Right lobe of liver (tissue), 6 donors: ENCODE results near the gene HSPBP1. TPM values are rescaled to one million over a fixed set of nuclear protein-coding genes. Genes with fewer than 3 reads are reported as not detected.

Experiments
- ATAC-seq, 4 donors: fragments of 200-7000 bp; cut with Tn5 transposase; one replicate each; pipeline ENCODE4 v1.9.1; 2020; ENCODE audit warnings: mild to moderate bottlenecking in 4 of 4, moderate library complexity in 4 of 4
- DNase-seq, 3 donors: peaks; one replicate each; pipeline ENCODE4 v3.0.0-alpha.2; 2020
- H3K27ac ChIP-seq, 3 donors: fragments of 200-600 bp; one replicate each; pipeline ENCODE4 v1.8.0; 2022
- H3K27me3 ChIP-seq, 2 donors: fragments of 200-600 bp; one replicate each; pipeline ENCODE4 v1.8.0; 2022
- H3K36me3 ChIP-seq, 4 donors: fragments of 200-600 bp; sonication (generic) in 1 of 4; one replicate each; pipeline versions ENCODE4 v1.5.1 to v1.8.0; 2017 to 2022; ENCODE audit warnings: control low read depth in 1 of 4
- H3K4me1 ChIP-seq, 4 donors: fragments of 200-600 bp; sonication (generic) in 1 of 4; one replicate each; pipeline versions ENCODE4 v1.5.1 to v1.8.0; 2017 to 2022; ENCODE audit warnings: control low read depth in 1 of 4
- H3K4me3 ChIP-seq, 3 donors: fragments of 200-600 bp; one replicate each; pipeline ENCODE4 v1.8.0; 2022
- H3K9me3 ChIP-seq, 4 donors: fragments of 200-600 bp; sonication (generic) in 1 of 4; one replicate each; pipeline versions ENCODE4 v1.5.1 to v1.8.0; 2017 to 2022; ENCODE audit warnings: control low read depth in 1 of 4
- POLR2A ChIP-seq: fragments of 450-650 bp; IDR thresholded peaks from one replicate; pipeline ENCODE4 v1.6.1; 2017; ENCODE audit warnings: antibody characterized with exemption, mild to moderate bottlenecking
- WGBS: methylation state at CpG from one replicate; pipeline ENCODE4 v1.1.6; 2018; ENCODE audit warnings: low coverage, low lambda C conversion rate; ENCODE audit not compliant: insufficient coverage; ENCODE audit errors: missing lambda C conversion rate; 5-methylcytosine and 5-hydroxymethylcytosine counted together
- intact Hi-C, 2 donors: fragments of 100-400 bp; cut with DNase I; formaldehyde crosslinking; loops; one replicate each; pipeline versions ENCODE4 v1.11.2 to v1.14.1; 2022
- total RNA-seq, 6 experiments: library from RNA; depleted of rRNA in 2 of 6; stranded (reverse); fragments of >200 nt in 2 of 6; fragmentation: NEBNext Ultra II Directional in 3 of 6; extraction: Animal tissue kit (Norgen Biotek cat#: 25700) in 3 of 6; gene quantifications; one replicate each; pipeline versions ENCODE4 v1.1.0 to v1.2.4, GENCODE V29; 2016 to 2023
- TF ChIP-seq, protein P1 (sequence below), 4 donors: fragments of 200-600 bp in 3 of 4; fragments of 450-650 bp in 1 of 4; IDR thresholded peaks; one replicate each; pipeline versions ENCODE4 v1.5.1 to v1.8.0; 2016 to 2022; ENCODE audit warnings: antibody characterized with exemption in 4 of 4, mild to moderate bottlenecking in 2 of 4
- donor health status: DM: no; HTN: yes; CAD: no.
- donor health status: DM: no; HTN: no; CAD: no.
- donor health status: DM: no; HTN: no; CAD: no.
- donor health status: DM: no; HTN: yes; CAD: no.
- donor health status: DM: no; HTN: yes; CAD: no.

Gene HSPBP1
- total RNA-seq, 6 experiments from 2014 or later: 11.3 to 28.3 (median 15.6) TPM

DNA sequence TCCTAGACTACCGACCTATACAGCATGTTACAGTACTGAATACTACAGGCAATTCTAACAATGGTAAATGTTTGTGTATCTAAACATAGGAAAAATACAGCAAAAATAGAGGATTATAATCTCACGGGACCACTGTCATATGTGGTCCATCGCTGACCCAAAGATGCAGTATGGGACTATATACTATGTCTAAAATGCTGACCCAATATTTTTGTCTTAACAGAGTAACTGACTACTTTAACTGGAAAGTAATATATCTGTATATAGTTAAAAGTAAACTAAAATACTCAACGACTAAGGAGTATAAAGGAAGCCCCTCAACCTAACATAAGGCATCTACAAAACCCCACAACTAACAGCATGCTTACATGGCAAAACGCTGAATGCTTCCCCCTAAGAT lies 46.9 kb downstream of the HSPBP1 start:
- Histone ChIP-seq H3K4me1 (peaks cover 0 to 13% (median 5%) of the 10 kb centered on the region in 4 donors), H3K36me3 (peaks cover 0 to 62% (median 26%) of the 10 kb centered on the region in 4 donors), H3K9me3 (no peaks in the 10 kb centered on the region)

DNA sequence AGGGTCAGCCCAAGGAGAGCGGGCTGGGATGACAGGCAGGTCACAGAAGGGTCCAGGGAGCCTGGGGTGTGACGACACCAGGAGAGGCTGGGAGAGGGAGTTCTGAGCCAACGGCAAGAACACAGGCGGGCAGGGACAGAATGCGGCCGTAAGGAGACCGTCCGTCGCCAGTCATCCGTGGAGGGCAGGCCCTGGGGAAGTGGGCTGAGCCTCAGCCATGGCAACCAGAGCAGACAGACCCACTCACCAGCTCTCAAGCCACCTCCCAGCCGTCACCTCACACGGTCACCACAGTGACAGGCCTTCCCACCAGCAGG lies 47.7 kb downstream of the HSPBP1 start:
- 80% methylated on average over 4 of the region's 12 CpGs for WGBS
- intact Hi-C loops: no loop called here
- Histone ChIP-seq H3K9me3 (no peaks in the 10 kb centered on the region), H3K4me3 (no peak overlapping the region), H3K4me1 (peaks cover 0 to 13% (median 5%) of the 10 kb centered on the region in 4 donors), H3K36me3 (peaks cover 0 to 55% (median 22%) of the 10 kb centered on the region in 4 donors), H3K27ac (no peak overlapping the region), H3K27me3 (no peaks in the 10 kb centered on the region)
- DNase-seq (no peak), ATAC-seq (no peak)
- TF ChIP-seq POLR2A: no peak
- TF ChIP-seq, protein P1, sequence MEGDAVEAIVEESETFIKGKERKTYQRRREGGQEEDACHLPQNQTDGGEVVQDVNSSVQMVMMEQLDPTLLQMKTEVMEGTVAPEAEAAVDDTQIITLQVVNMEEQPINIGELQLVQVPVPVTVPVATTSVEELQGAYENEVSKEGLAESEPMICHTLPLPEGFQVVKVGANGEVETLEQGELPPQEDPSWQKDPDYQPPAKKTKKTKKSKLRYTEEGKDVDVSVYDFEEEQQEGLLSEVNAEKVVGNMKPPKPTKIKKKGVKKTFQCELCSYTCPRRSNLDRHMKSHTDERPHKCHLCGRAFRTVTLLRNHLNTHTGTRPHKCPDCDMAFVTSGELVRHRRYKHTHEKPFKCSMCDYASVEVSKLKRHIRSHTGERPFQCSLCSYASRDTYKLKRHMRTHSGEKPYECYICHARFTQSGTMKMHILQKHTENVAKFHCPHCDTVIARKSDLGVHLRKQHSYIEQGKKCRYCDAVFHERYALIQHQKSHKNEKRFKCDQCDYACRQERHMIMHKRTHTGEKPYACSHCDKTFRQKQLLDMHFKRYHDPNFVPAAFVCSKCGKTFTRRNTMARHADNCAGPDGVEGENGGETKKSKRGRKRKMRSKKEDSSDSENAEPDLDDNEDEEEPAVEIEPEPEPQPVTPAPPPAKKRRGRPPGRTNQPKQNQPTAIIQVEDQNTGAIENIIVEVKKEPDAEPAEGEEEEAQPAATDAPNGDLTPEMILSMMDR (IDR thresholded peaks at IDR 0.05): no peak

More for the DNA sequence above, 46.9 kb downstream of the HSPBP1 start:
- no peak for TF ChIP-seq POLR2A
- TF ChIP-seq, protein P1 (IDR thresholded peaks at IDR 0.05): no peak
- no peak for DNase-seq
- Histone ChIP-seq H3K4me3 (no peak overlapping the region), H3K27ac (no peak overlapping the region), H3K27me3 (no peaks in the 10 kb centered on the region)
- intact Hi-C loops: no loop called here
- WGBS: 92% methylated on average over 5 of the region's 5 CpGs
- ATAC-seq: no peak

DNA sequence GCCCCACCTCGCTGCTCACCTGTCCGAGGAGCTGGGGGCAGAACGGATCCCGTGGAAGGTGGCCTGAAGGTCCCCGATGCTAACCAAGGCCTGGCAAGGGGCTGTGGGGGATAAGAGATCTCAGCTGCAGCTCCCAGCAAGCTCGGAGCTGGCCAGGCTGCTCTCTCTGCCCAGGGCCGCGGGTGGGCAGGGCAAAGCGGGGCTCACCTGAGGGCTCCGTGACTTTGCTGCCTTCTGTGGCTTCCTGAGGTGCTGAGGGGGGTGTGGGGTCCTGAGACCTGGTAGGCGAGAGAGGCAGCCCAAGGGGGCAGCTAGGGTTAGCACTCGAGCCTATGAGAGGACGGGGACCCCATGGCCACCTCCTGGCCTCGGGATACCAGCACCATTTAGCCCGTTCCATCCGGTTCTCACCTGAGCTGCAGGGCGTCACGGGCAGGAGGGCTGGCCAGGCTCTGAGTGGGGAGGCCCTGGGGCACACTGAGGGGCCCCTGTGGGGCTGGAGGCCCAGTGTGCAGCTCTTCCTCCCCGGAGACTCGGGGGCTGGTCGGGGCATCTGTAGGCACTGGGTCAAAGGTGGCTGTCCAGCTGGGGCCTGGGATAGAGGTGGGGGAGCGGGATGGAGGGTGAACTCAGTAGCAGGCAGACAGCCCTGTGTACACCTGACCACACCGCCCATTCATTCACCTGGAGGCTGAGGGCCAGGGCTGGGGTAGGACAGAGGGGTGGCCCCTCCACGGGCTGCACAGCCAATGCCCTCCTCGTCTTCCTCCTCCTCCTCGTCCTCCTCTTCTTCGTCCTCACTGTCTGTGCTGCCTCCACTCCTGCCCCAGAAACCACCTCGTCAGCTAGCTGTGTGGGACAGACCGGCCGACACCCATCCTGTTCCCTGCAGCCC lies 48.3 kb downstream of the HSPBP1 start:
- ATAC-seq (no peak), DNase-seq (no peak)
- TF ChIP-seq, protein P1 (IDR thresholded peaks at IDR 0.05): no peak
- TF ChIP-seq POLR2A: no peak
- H3K4me3 ChIP-seq: no peak overlapping the region
- 80% methylated on average over 1 of the region's 30 CpGs for WGBS
- intact Hi-C loops: no loop called here
- peaks cover 0 to 13% (median 5%) of the 10 kb centered on the region in 4 donors for H3K4me1 ChIP-seq
- no peak overlapping the region for H3K27ac ChIP-seq
- no peaks in the 10 kb centered on the region for H3K9me3 ChIP-seq
- peaks cover 0 to 54% (median 19%) of the 10 kb centered on the region in 4 donors for H3K36me3 ChIP-seq
- no peaks in the 10 kb centered on the region for H3K27me3 ChIP-seq

DNA sequence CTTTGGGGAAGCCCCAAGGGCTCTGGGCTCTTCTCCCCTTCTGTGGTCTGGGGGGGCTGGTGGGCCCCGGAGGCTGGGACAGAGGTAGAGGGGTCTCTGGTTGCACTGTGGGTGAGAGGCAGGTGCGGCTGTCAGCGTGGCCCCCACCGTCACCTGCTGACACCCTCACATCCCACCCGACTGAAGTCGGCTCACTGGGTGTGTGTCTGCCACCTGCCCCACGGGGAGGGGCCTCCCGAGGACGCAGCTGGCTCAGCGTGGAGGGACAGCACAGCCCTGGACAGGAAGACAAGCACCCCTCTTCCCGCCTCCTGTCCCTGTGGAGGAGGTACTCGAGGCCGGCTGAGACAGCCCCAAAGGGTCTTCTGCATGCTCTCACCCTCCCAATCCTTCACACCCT lies 49.1 kb downstream of the HSPBP1 start:
- no peak for TF ChIP-seq POLR2A
- TF ChIP-seq, protein P1 (IDR thresholded peaks at IDR 0.05): no peak
- H3K9me3 ChIP-seq: no peaks in the 10 kb centered on the region
- no CpG with 5 or more reads among the region's 13 CpGs for WGBS
- H3K4me3 ChIP-seq: no peak overlapping the region
- peaks cover 0 to 13% (median 5%) of the 10 kb centered on the region in 4 donors for H3K4me1 ChIP-seq
- intact Hi-C loops: no loop called here
- no peaks in the 10 kb centered on the region for H3K27me3 ChIP-seq
- ATAC-seq (no peak), DNase-seq (no peak)
- H3K27ac ChIP-seq: no peak overlapping the region
- H3K36me3 ChIP-seq: peaks cover 0 to 45% (median 15%) of the 10 kb centered on the region in 4 donors
